Lower leg skin (tissue), 3 donors: ENCODE data around the gene SMAGP.

ENCODE experiments used
- CTCF ChIP-seq, 3 donors: fragments of 450-650 bp; IDR thresholded peaks; one replicate each; pipeline ENCODE4 v1.5.1; 2016; ENCODE audit warnings: antibody characterized with exemption in 3 of 3, mild to moderate bottlenecking in 3 of 3, moderate library complexity in 2 of 3
- POLR2A ChIP-seq, 2 donors: fragments of 450-650 bp; IDR thresholded peaks; one replicate each; pipeline ENCODE4 v1.6.1; 2016 to 2017; ENCODE audit warnings: antibody characterized with exemption in 2 of 2, mild to moderate bottlenecking in 1 of 2, moderate library complexity in 1 of 2

- TF ChIP-seq CTCF (IDR thresholded peaks at IDR 0.05) (no peak), POLR2A (IDR thresholded peaks at IDR 0.05) (no peak)
Observed at GRCh38 chr12:51247523-51248206, 22.6 kb downstream of the SMAGP start.
